H1 (cell line): ENCODE results near the gene BRCA1. TPM values are rescaled to one million over a fixed set of nuclear protein-coding genes. Genes with fewer than 3 reads are reported as not detected.

Source experiments
- CTCF ChIA-PET: fragments of 300-600 bp; sonication (Branson Sonifier 250); formaldehyde crosslinking; loops from one replicate; lab custom pipeline; 2021; ENCODE audit not compliant: partially characterized antibody; lab: Charles Lee
- POLR2A ChIA-PET: fragments of 300-600 bp; sonication (Branson Sonifier 250); formaldehyde crosslinking; loops from one replicate; lab custom pipeline; 2021; ENCODE audit warnings: inconsistent platforms; ENCODE audit not compliant: partially characterized antibody; lab: Charles Lee
- DNase-seq, 2 experiments: peaks; one replicate each; pipeline versions ENCODE4 v3.0.0 to v3.0.0-alpha.2; 2010 to 2022; ENCODE audit warnings: low spot score in 2 of 2, low read depth in 1 of 2, mixed read lengths in 1 of 2
- FAIRE-seq: peaks from 2 replicates; lab custom pipeline; 2011; peaks lifted over from hg19 to GRCh38; lab: Jason Lieb, UNC
- H2AFZ ChIP-seq: 2 replicates; pipeline ENCODE4 v1.8.1; 2012; ENCODE audit warnings: low read length, inconsistent platforms
- H2AK5ac ChIP-seq: 2 replicates; pipeline ENCODE4 v1.6.1; 2013; ENCODE audit warnings: low read depth, low read length
- H2BK120ac ChIP-seq: replicated peaks from 2 replicates; pipeline ENCODE3; 2013; ENCODE audit warnings: low read depth, low read length, inconsistent platforms
- H2BK12ac ChIP-seq: 2 replicates; pipeline ENCODE4 v1.6.1; 2013; ENCODE audit warnings: low read depth, low read length
- H2BK15ac ChIP-seq: 2 replicates; pipeline ENCODE4 v1.6.1; 2013; ENCODE audit warnings: low read length
- H2BK20ac ChIP-seq: 2 replicates; pipeline ENCODE4 v1.6.1; 2013; ENCODE audit warnings: low read length
- H2BK5ac ChIP-seq: 2 replicates; pipeline ENCODE4 v1.6.1; 2013; ENCODE audit warnings: low read depth, low read length
- H3K14ac ChIP-seq: 2 replicates; pipeline ENCODE4 v1.6.1; 2013; ENCODE audit warnings: inconsistent platforms; ENCODE audit not compliant: insufficient read length
- H3K18ac ChIP-seq: 2 replicates; pipeline ENCODE4 v1.6.1; 2013; ENCODE audit warnings: low read length; ENCODE audit errors: extremely low read depth
- H3K23ac ChIP-seq: 2 replicates; pipeline ENCODE4 v1.6.1; 2013; ENCODE audit warnings: inconsistent platforms; ENCODE audit not compliant: insufficient read length
- H3K23me2 ChIP-seq: 2 replicates; pipeline ENCODE4 v1.6.1; 2013; ENCODE audit warnings: low read depth, low read length
- H3K27ac ChIP-seq: 2 replicates; pipeline ENCODE4 v1.6.1; 2011; ENCODE audit warnings: low read depth, low read length, inconsistent platforms
- H3K27me3 ChIP-seq, 4 experiments: replicated peaks in 1 of 4; 1 replicate in 1 of 4; 2 replicates in 3 of 4; pipeline versions ENCODE4 v1.6.1 to v1.8.1; 2011 to 2013; ENCODE audit warnings: low read length in 3 of 4, mild to moderate bottlenecking in 3 of 4, inconsistent platforms in 2 of 4, mixed read lengths in 2 of 4, moderate library complexity in 1 of 4; ENCODE audit not compliant: control insufficient read depth in 3 of 4, insufficient read depth in 3 of 4; ENCODE audit errors: extremely low read depth in 1 of 4
- H3K36me3 ChIP-seq, 4 experiments: 2 replicates each; pipeline versions ENCODE4 v1.6.1 to v1.8.1; 2011 to 2013; ENCODE audit warnings: mild to moderate bottlenecking in 4 of 4, low read length in 3 of 4, moderate library complexity in 2 of 4, control low read depth in 1 of 4, inconsistent platforms in 1 of 4; ENCODE audit not compliant: insufficient read depth in 4 of 4, control insufficient read depth in 2 of 4
- H3K4ac ChIP-seq: replicated peaks from 2 replicates; pipeline ENCODE3; 2013; ENCODE audit warnings: low read length, low read depth, mixed read lengths, inconsistent platforms; ENCODE audit not compliant: insufficient read length
- H3K4me1 ChIP-seq, 4 experiments: replicated peaks in 1 of 4; 1 replicate in 1 of 4; 2 replicates in 3 of 4; pipeline versions ENCODE4 v1.6.1 to v1.8.1; 2011 to 2013; ENCODE audit warnings: low read length in 3 of 4, inconsistent platforms in 2 of 4, mixed read lengths in 1 of 4; ENCODE audit not compliant: insufficient read depth in 4 of 4, control insufficient read depth in 3 of 4
- H3K4me2 ChIP-seq, 2 experiments: 2 replicates each; pipeline versions ENCODE4 v1.6.1 to v1.8.1; 2011 to 2013; ENCODE audit warnings: low read depth in 2 of 2, low read length in 2 of 2, control low read depth in 1 of 2, inconsistent platforms in 1 of 2, mild to moderate bottlenecking in 1 of 2; ENCODE audit not compliant: insufficient read depth in 1 of 2
- H3K4me3 ChIP-seq, 4 experiments: fragments of 200-600, 300-600 bp in 1 of 4; sonication (generic), shearing (Covaris generic), sonication (Bioruptor Twin) in 1 of 4; 2 replicates each; pipeline versions ENCODE4 v1.5.1 to v1.8.1; 2011 to 2016; ENCODE audit warnings: low read length in 4 of 4, low read depth in 3 of 4, control low read depth in 2 of 4, inconsistent platforms in 2 of 4, mild to moderate bottlenecking in 2 of 4, mixed read lengths in 1 of 4, moderate library complexity in 1 of 4; ENCODE audit not compliant: insufficient read depth in 2 of 4; ENCODE audit errors: extremely low read depth in 1 of 4
- H3K56ac ChIP-seq: replicated peaks from 2 replicates; pipeline ENCODE3; 2013; ENCODE audit warnings: low read depth, mild to moderate bottlenecking, mixed read lengths, low read length, inconsistent platforms; ENCODE audit not compliant: insufficient read length
- H3K79me1 ChIP-seq: 2 replicates; pipeline ENCODE4 v1.6.1; 2013; ENCODE audit warnings: low read depth, low read length, control low read depth
- H3K79me2 ChIP-seq, 2 experiments: 2 replicates each; pipeline versions ENCODE4 v1.6.1 to v1.8.1; 2012 to 2013; ENCODE audit warnings: low read length in 2 of 2, mild to moderate bottlenecking in 2 of 2, inconsistent platforms in 1 of 2; ENCODE audit not compliant: insufficient read depth in 2 of 2, control insufficient read depth in 1 of 2
- H3K9ac ChIP-seq, 4 experiments: replicated peaks in 1 of 4; 1 replicate in 1 of 4; 2 replicates in 3 of 4; pipeline versions ENCODE4 v1.6.1 to v1.8.1; 2011 to 2013; ENCODE audit warnings: low read depth in 3 of 4, low read length in 3 of 4, control low read depth in 2 of 4, mild to moderate bottlenecking in 2 of 4, moderate library complexity in 2 of 4, inconsistent platforms in 1 of 4; ENCODE audit errors: extremely low read depth in 1 of 4
- H3K9me3 ChIP-seq, 2 experiments: 2 replicates each; pipeline versions ENCODE4 v1.6.1 to v1.8.1; 2012 to 2013; ENCODE audit warnings: mild to moderate bottlenecking in 2 of 2, moderate library complexity in 2 of 2, control low read depth in 1 of 2, inconsistent platforms in 1 of 2, low read depth in 1 of 2, low read length in 1 of 2, mixed read lengths in 1 of 2; ENCODE audit not compliant: insufficient read depth in 2 of 2
- H4K20me1 ChIP-seq, 2 experiments: replicated peaks in 1 of 2; 2 replicates each; pipeline versions ENCODE3 to v1.8.1; 2011 to 2013; ENCODE audit warnings: inconsistent platforms in 2 of 2, low read length in 2 of 2, mild to moderate bottlenecking in 1 of 2; ENCODE audit not compliant: insufficient read depth in 2 of 2, control insufficient read depth in 1 of 2
- H4K5ac ChIP-seq: 2 replicates; pipeline ENCODE4 v1.6.1; 2013; ENCODE audit warnings: low read length, low read depth, mixed read lengths, inconsistent platforms; ENCODE audit not compliant: insufficient read length
- H4K8ac ChIP-seq: 2 replicates; pipeline ENCODE4 v1.8.0; 2013; ENCODE audit warnings: mild to moderate bottlenecking, moderate library complexity, low read length, inconsistent platforms; ENCODE audit not compliant: insufficient read depth; ENCODE audit errors: extremely low read depth
- H4K91ac ChIP-seq: replicated peaks from 2 replicates; pipeline ENCODE3; 2013; ENCODE audit warnings: low read length, mixed read lengths, inconsistent platforms; ENCODE audit not compliant: insufficient read length
- BRCA1 ChIP-seq: IDR thresholded peaks from 2 replicates; pipeline ENCODE4 v1.6.1; 2012; ENCODE audit warnings: low read depth, low read length, improper control_type of control experiment
- CBX8 ChIP-seq: fragments of 300-800, 300-1000 bp; sonication (generic); IDR thresholded peaks from 2 replicates; pipeline ENCODE4 v1.7.1; 2016; ENCODE audit warnings: low read depth, low read length, borderline replicate concordance
- CEBPB ChIP-seq: IDR thresholded peaks from 2 replicates; pipeline ENCODE4 v1.6.1; 2012; ENCODE audit warnings: low read depth, low read length
- CREB1 ChIP-seq: IDR thresholded peaks from 2 replicates; pipeline ENCODE4 v1.6.1; 2012; ENCODE audit warnings: inconsistent platforms
- EZH2 ChIP-seq: fragments of 200-600 bp; sonication (generic); IDR thresholded peaks from 2 replicates; pipeline ENCODE4 v1.7.1; 2012; ENCODE audit warnings: low read depth, mild to moderate bottlenecking, moderate library complexity, low read length, inconsistent platforms; ENCODE audit not compliant: severe bottlenecking
- GTF2F1 ChIP-seq: IDR thresholded peaks from 2 replicates; pipeline ENCODE4 v1.6.1; 2012; ENCODE audit warnings: low read depth, low read length, improper control_type of control experiment, borderline replicate concordance
- JUN ChIP-seq: IDR thresholded peaks from 2 replicates; pipeline ENCODE4 v1.6.1; 2011; ENCODE audit warnings: low read depth, mild to moderate bottlenecking, improper control_type of control experiment, low read length
- PHF8 ChIP-seq: fragments of 200-600 bp; sonication (generic); conservative IDR thresholded peaks from 2 replicates; pipeline ENCODE4 v1.7.1; 2012; ENCODE audit warnings: low read depth, mild to moderate bottlenecking, inconsistent platforms, low read length, moderate library complexity
- POLR2A ChIP-seq, 2 experiments: IDR thresholded peaks; 1 replicate in 1 of 2; 2 replicates in 1 of 2; pipeline ENCODE4 v1.6.1; 2011; ENCODE audit warnings: low read depth in 2 of 2, low read length in 2 of 2, mild to moderate bottlenecking in 2 of 2; ENCODE audit errors: control extremely low read depth in 1 of 2
- RBBP5 ChIP-seq: IDR thresholded peaks from 2 replicates; pipeline ENCODE4 v1.7.1; 2012; ENCODE audit warnings: low read depth, mild to moderate bottlenecking, inconsistent platforms, low read length, moderate library complexity, borderline replicate concordance
- SIN3A ChIP-seq, 2 experiments: IDR thresholded peaks in 1 of 2; conservative IDR thresholded peaks in 1 of 2; 2 replicates each; pipeline ENCODE4 v1.6.1; 2011 to 2012; ENCODE audit warnings: low read length in 2 of 2, improper control_type of control experiment in 1 of 2, low read depth in 1 of 2, mild to moderate bottlenecking in 1 of 2
- SP1 ChIP-seq: IDR thresholded peaks from 2 replicates; pipeline ENCODE4 v1.6.1; 2011; ENCODE audit warnings: low read depth, low read length
- SP4 ChIP-seq: IDR thresholded peaks from 2 replicates; pipeline ENCODE4 v1.6.1; 2012; ENCODE audit warnings: low read length, inconsistent platforms
- TEAD4 ChIP-seq: IDR thresholded peaks from 2 replicates; pipeline ENCODE4 v1.6.1; 2012; ENCODE audit warnings: low read depth, low read length, inconsistent platforms, mixed read lengths
- WGBS, 2 experiments: shearing (Covaris generic) in 1 of 2; methylation state at CpG; one replicate each; pipeline versions ENCODE4 v1.1.6 to v1.1.7; 2013 to 2015; ENCODE audit warnings: low lambda C conversion rate in 2 of 2, mixed read lengths in 2 of 2, inconsistent platforms in 1 of 2, low coverage in 1 of 2, missing lambda C conversion rate in 1 of 2; ENCODE audit not compliant: insufficient replicate concordance in 2 of 2, insufficient coverage in 1 of 2, insufficient read length in 1 of 2; ENCODE audit errors: extremely low coverage in 1 of 2, missing lambda C conversion rate in 1 of 2; 5-methylcytosine and 5-hydroxymethylcytosine counted together
- polyA plus RNA-seq, 7 experiments: library from polyadenylated mRNA; depleted of rRNA in 3 of 7; stranded (reverse) in 5 of 7; unstranded in 2 of 7; fragments of >200 nt in 5 of 7; fragments of 200-250 nt in 2 of 7; gene quantifications; 1 replicate in 5 of 7; 2 replicates in 1 of 7; 4 replicates in 1 of 7; pipeline versions ENCODE4 v1.2.1 to v1.2.3, GENCODE V29; 2011 to 2013; ENCODE audit warnings: missing spikeins in 2 of 7, mixed read lengths in 2 of 7
- total RNA-seq: library from RNA; stranded (reverse); fragmentation: NEBNext Ultra II Directional; extraction: Animal tissue kit (Norgen Biotek cat#: 25700); gene quantifications from 2 replicates; pipeline ENCODE4 v1.2.1, GENCODE V29; 2021

The BRCA1 gene
- total and polyA plus RNA-seq, 2 of the 8 experiments (the other 6 are each of a cell fraction or from before 2014, with no cell fraction given), result 30.7 to 39.2 TPM

- no peak overlapping the region for H3K23ac ChIP-seq
- TF ChIP-seq TEAD4 (no peak), PHF8 (no peak), RBBP5 (no peak), BRCA1 (no peak), SIN3A (conservative IDR thresholded peaks at IDR 0.05 in 1 of 2, IDR thresholded peaks at IDR 0.05 in 1 of 2; ENCODE audit: low read depth in 1 of 2, low read length in 2 of 2) (no peak), CEBPB (no peak), JUN (no peak), POLR2A (IDR thresholded peaks at IDR 0.05; ENCODE audit: control extremely low read depth in 1 of 2, low read depth in 2 of 2, low read length in 2 of 2) (no peak), SP1 (no peak), CREB1 (no peak), GTF2F1 (no peak), SP4 (no peak), CBX8 (no peak), EZH2 (no peak)
- H2BK20ac ChIP-seq, result no peak overlapping the region
- no peak overlapping the region for H2AFZ ChIP-seq
- H3K4me3 ChIP-seq, result no peak overlapping the region
- H3K9ac ChIP-seq, result no peak overlapping the region
- H4K91ac ChIP-seq, result no peak overlapping the region
- H3K14ac ChIP-seq, result no peak overlapping the region
- H2AK5ac ChIP-seq, result no peak overlapping the region
- peaks cover 0 to 4% (median 0%) of the 10 kb centered on the region in 4 experiments; a peak in 2 of 7 replicates for H3K4me1 ChIP-seq
- no peak overlapping the region for H2BK5ac ChIP-seq
- H2BK15ac ChIP-seq, result no peak overlapping the region
- no peak overlapping the region for H3K4ac ChIP-seq
- peaks cover 0 to 14% (median 2%) of the 10 kb centered on the region in 4 experiments; a peak in 3 of 8 replicates for H3K36me3 ChIP-seq
- H3K27ac ChIP-seq, result no peak overlapping the region
- no peaks in the 10 kb centered on the region for H3K79me2 ChIP-seq
- H3K23me2 ChIP-seq, result peaks cover 3% of the 10 kb centered on the region; the same call in 1 of the 2 replicates
- H4K5ac ChIP-seq, result no peak overlapping the region
- no peaks in the 10 kb centered on the region for H3K9me3 ChIP-seq
- no peak overlapping the region for H3K4me2 ChIP-seq
- no peak overlapping the region for H2BK120ac ChIP-seq
- no peak overlapping the region for H3K18ac ChIP-seq
- DNase-seq (no peak), FAIRE-seq (no peak)
- no peaks in the 10 kb centered on the region for H4K20me1 ChIP-seq
- no peak overlapping the region for H3K56ac ChIP-seq
- H4K8ac ChIP-seq, result no peak overlapping the region
- WGBS, 2 experiments, result 79% methylated on average over 10 of the region's 10 CpGs; no CpG with 5 or more reads in 1 of the 2 experiments
- H2BK12ac ChIP-seq, result no peak overlapping the region
- ChIA-PET POLR2A (interaction anchor here (1.2 to 1.6 kb wide), 4 partner anchors 19 to 253 kb away, joined by 3 to 5 read pairs (median 4); partner anchors contain the start of gene BRCA1), CTCF (interaction anchor here (0.9 to 1.6 kb wide), 6 partner anchors 17 to 39 kb away, joined by 3 to 4 read pairs (median 3); no protein-coding TSS in a partner anchor)
- no peaks in the 10 kb centered on the region for H3K79me1 ChIP-seq
- no peaks in the 10 kb centered on the region for H3K27me3 ChIP-seq
These were observed 62.1 kb downstream of the BRCA1 start for GRCh38 chr17:43062984-43063638.
